HepG2 (cell line): ENCODE results near the gene POLR1D. TPM values are rescaled to one million over a fixed set of nuclear protein-coding genes. Genes with fewer than 3 reads are reported as not detected.

ENCODE experiments used
- ARID2 ChIP-seq: sonication (generic); formaldehyde crosslinking; IDR thresholded peaks from 2 replicates; pipeline ENCODE4 v1.8.1; 2022; ENCODE audit warnings: mild to moderate bottlenecking, missing genetic modification reagents, borderline replicate concordance
- ARNTL ChIP-seq: sonication (generic); formaldehyde crosslinking; IDR thresholded peaks from 2 replicates; pipeline ENCODE4 v1.4.0; 2020; ENCODE audit warnings: mild to moderate bottlenecking, missing genetic modification reagents
- CEBPZ ChIP-seq: IDR thresholded peaks from 2 replicates; pipeline ENCODE4 v1.6.1; 2012; ENCODE audit warnings: low read length, improper control_type of control experiment
- ELK4 ChIP-seq: sonication (generic); formaldehyde crosslinking; IDR thresholded peaks from 2 replicates; pipeline ENCODE4 v1.9.0; 2021; ENCODE audit warnings: missing genetic modification reagents, borderline replicate concordance
- ETV6 ChIP-seq: sonication (generic); formaldehyde crosslinking; conservative IDR thresholded peaks from 2 replicates; pipeline ENCODE4 v1.4.0; 2020; ENCODE audit warnings: missing genetic modification reagents
- HNRNPK ChIP-seq: fragments of 200-400 bp; formaldehyde crosslinking; IDR thresholded peaks from 2 replicates; pipeline ENCODE4 v1.6.1; 2018; ENCODE audit warnings: low read length, low read depth, moderate library complexity, mild to moderate bottlenecking; ENCODE audit not compliant: poor library complexity, severe bottlenecking
- JUNB ChIP-seq: sonication (generic); formaldehyde crosslinking; IDR thresholded peaks from 2 replicates; pipeline ENCODE4 v1.8.0; 2022; ENCODE audit warnings: missing genetic modification reagents, mild to moderate bottlenecking, borderline replicate concordance
- LBX2 ChIP-seq: sonication (generic); formaldehyde crosslinking; IDR thresholded peaks from 2 replicates; pipeline ENCODE4 v1.5.0; 2020; ENCODE audit warnings: missing genetic modification reagents, mild to moderate bottlenecking, borderline replicate concordance
- NPAS2 ChIP-seq: sonication (generic); formaldehyde crosslinking; IDR thresholded peaks from 2 replicates; pipeline ENCODE4 v1.8.0; 2022; ENCODE audit warnings: mild to moderate bottlenecking, missing genetic modification reagents, borderline replicate concordance
- RBFOX2 ChIP-seq: fragments of 200-400 bp; formaldehyde crosslinking; IDR thresholded peaks from 2 replicates; pipeline ENCODE4 v1.6.1; 2017; ENCODE audit warnings: low read depth, mild to moderate bottlenecking, low read length
- RNF219 ChIP-seq: sonication (generic); formaldehyde crosslinking; IDR thresholded peaks from 2 replicates; pipeline ENCODE4 v1.5.0; 2020; ENCODE audit warnings: mild to moderate bottlenecking, missing genetic modification reagents
- TRAFD1 ChIP-seq: sonication (generic); formaldehyde crosslinking; IDR thresholded peaks from 2 replicates; pipeline ENCODE4 v1.5.1; 2020; ENCODE audit warnings: missing genetic modification reagents, mild to moderate bottlenecking, borderline replicate concordance
- ZBTB44 ChIP-seq: sonication (generic); formaldehyde crosslinking; IDR thresholded peaks from 2 replicates; pipeline ENCODE4 v1.4.0; 2020; ENCODE audit warnings: missing genetic modification reagents
- ZFP36L1 ChIP-seq: sonication (generic); formaldehyde crosslinking; IDR thresholded peaks from 2 replicates; pipeline ENCODE4 v1.8.0; 2022; ENCODE audit warnings: mild to moderate bottlenecking, missing genetic modification reagents, moderate library complexity
- ZKSCAN5 ChIP-seq: sonication (generic); formaldehyde crosslinking; IDR thresholded peaks from 2 replicates; pipeline ENCODE4 v1.5.1; 2020; ENCODE audit warnings: mild to moderate bottlenecking, missing genetic modification reagents
- ZMYM2 ChIP-seq: sonication (generic); formaldehyde crosslinking; IDR thresholded peaks from 2 replicates; pipeline ENCODE4 v1.8.0; 2022; ENCODE audit warnings: mild to moderate bottlenecking, missing genetic modification reagents
- ZNF432 ChIP-seq: sonication (generic); formaldehyde crosslinking; IDR thresholded peaks from 2 replicates; pipeline ENCODE4 v1.5.0; 2020; ENCODE audit warnings: missing genetic modification reagents, mild to moderate bottlenecking, borderline replicate concordance
- ZNF644 ChIP-seq: IDR thresholded peaks from 2 replicates; pipeline ENCODE4 v1.6.1; 2016; ENCODE audit warnings: low read depth
- polyA plus RNA-seq, 8 experiments: library from polyadenylated mRNA; depleted of rRNA in 3 of 8; stranded (reverse) in 7 of 8; unstranded in 1 of 8; fragments of >200 nt; fragmentation: Illumina TruSeq in 4 of 8; extraction: Trizol in 4 of 8; gene quantifications; 2 replicates each; pipeline versions ENCODE4 v1.2.1 to v1.2.3, GENCODE V29; 2011 to 2016; ENCODE audit warnings: low read depth in 4 of 8, missing spikeins in 1 of 8, mixed read lengths in 1 of 8; ENCODE audit not compliant: insufficient read depth in 1 of 8
- total RNA-seq, 5 experiments: library from RNA; depleted of rRNA; stranded (reverse); fragments of >200 nt; fragmentation: Illumina TruSeq; extraction: Trizol; gene quantifications; 2 replicates each; pipeline ENCODE4 v1.2.3, GENCODE V29; 2016; ENCODE audit warnings: low read depth in 1 of 5

The POLR1D gene
- total and polyA plus RNA-seq, 2 of the 13 experiments (the other 11 are each of a cell fraction or from before 2014, with no cell fraction given), result 183 to 490 TPM

GRCh38 chr13:27641711-27642502 is 20.2 kb downstream of the POLR1D start (continued):
- no peak for TF ChIP-seq CEBPZ
- TF ChIP-seq JUNB, result no peak
- TF ChIP-seq ARNTL, result no peak
- TF ChIP-seq ZNF644 (CRISPR knock-in tag), result peak; percentile 62; the same call in 1 of the 2 replicates
- TF ChIP-seq ZKSCAN5 (CRISPR knock-in tag), result no peak
- TF ChIP-seq NPAS2 (CRISPR knock-in tag), result no peak
- no peak for TF ChIP-seq ELK4 (CRISPR knock-in tag)
- TF ChIP-seq HNRNPK, result no peak
- TF ChIP-seq ZMYM2 (CRISPR knock-in tag), result no peak
- TF ChIP-seq LBX2 (CRISPR knock-in tag), result no peak
- TF ChIP-seq RBFOX2, result no peak
- no peak for TF ChIP-seq ZBTB44 (CRISPR knock-in tag)
- no peak for TF ChIP-seq ZFP36L1 (CRISPR knock-in tag)
- no peak for TF ChIP-seq RNF219 (CRISPR knock-in tag)
- TF ChIP-seq ETV6 (CRISPR knock-in tag), result no peak
- no peak for TF ChIP-seq ZNF432 (CRISPR knock-in tag)
- no peak for TF ChIP-seq ARID2 (CRISPR knock-in tag)
- TF ChIP-seq TRAFD1, result no peak
